Prostate gland (tissue), 2 donors: ENCODE measurements around the gene BICC1. TPM values are rescaled to one million over a fixed set of nuclear protein-coding genes. Genes with fewer than 3 reads are reported as not detected.

ENCODE experiments used
- DNase-seq: peaks from one replicate; pipeline ENCODE4 v3.0.0-alpha.2; 2019; ENCODE audit warnings: low spot score
- H3K27ac ChIP-seq, 2 donors: fragments of 200-600 bp; sonication (generic); 2 replicates each; pipeline ENCODE4 v1.5.1; 2017 to 2019
- H3K27me3 ChIP-seq: fragments of 200-600 bp; sonication (generic); replicated peaks from 2 replicates; pipeline ENCODE4 v1.5.1; 2019; ENCODE audit not compliant: insufficient read depth
- H3K36me3 ChIP-seq, 2 donors: fragments of 200-600 bp; sonication (generic); 1 replicate in 1 of 2; 2 replicates in 1 of 2; pipeline versions ENCODE4 v1.5.1 to v1.8.1; 2017 to 2019
- H3K4me1 ChIP-seq: fragments of 200-600 bp; sonication (generic); replicated peaks from 2 replicates; pipeline ENCODE4 v1.5.1; 2019
- H3K4me3 ChIP-seq, 2 donors: fragments of 200-600 bp; sonication (generic); 2 replicates each; pipeline ENCODE4 v1.5.1; 2017 to 2019
- H3K9me3 ChIP-seq: fragments of 200-600 bp; sonication (generic); 2 replicates; pipeline ENCODE4 v1.5.1; 2017
- CTCF ChIP-seq, 4 experiments: fragments of 200-600 bp in 2 of 4; fragments of 450-650 bp in 2 of 4; sonication (generic) in 2 of 4; IDR thresholded peaks; 1 replicate in 3 of 4; 2 replicates in 1 of 4; pipeline ENCODE4 v1.5.1; 2016 to 2019; ENCODE audit warnings: antibody characterized with exemption in 4 of 4, mild to moderate bottlenecking in 2 of 4, moderate library complexity in 2 of 4
- POLR2A ChIP-seq: fragments of 450-650 bp; IDR thresholded peaks from one replicate; pipeline ENCODE4 v1.6.1; 2016; ENCODE audit warnings: antibody characterized with exemption, mild to moderate bottlenecking
- POLR2AphosphoS5 ChIP-seq: sonication (generic); formaldehyde crosslinking; IDR thresholded peaks from one replicate; pipeline ENCODE4 v1.6.1; 2017; ENCODE audit warnings: antibody characterized with exemption
- WGBS: methylation state at CpG from one replicate; pipeline ENCODE4 v1.1.5; 2018; 5-methylcytosine and 5-hydroxymethylcytosine counted together
- intact Hi-C: fragments of 100-400 bp; cut with DNase I; formaldehyde crosslinking; loops from one replicate; pipeline ENCODE4 v1.14.2; 2022
- total RNA-seq, 2 donors: library from RNA; depleted of rRNA; stranded (reverse); fragments of >200 nt; gene quantifications; one replicate each; pipeline ENCODE4 v1.1.0, GENCODE V29; 2016

The BICC1 gene
- total RNA-seq, 2 donors from 2014 or later: 5.1 to 12.7 TPM

- Histone ChIP-seq H3K4me3 (no peak overlapping the region), H3K27ac (no peak overlapping the region), H3K36me3 (no peaks in the 10 kb centered on the region), H3K27me3 (no peaks in the 10 kb centered on the region), H3K4me1 (no peaks in the 10 kb centered on the region), H3K9me3 (no peaks in the 10 kb centered on the region)
- TF ChIP-seq CTCF (IDR thresholded peaks at IDR 0.05) (no peak), POLR2A (no peak), POLR2AphosphoS5 (no peak)
- WGBS: 58% methylated on average over 1 of the region's 1 CpG
- intact Hi-C loops: no loop called here
- DNase-seq: no peak
Measured at GRCh38 chr10:58608826-58609531, 96.3 kb downstream of the BICC1 start.

- Histone ChIP-seq H3K9me3 (no peaks in the 10 kb centered on the region), H3K27me3 (no peaks in the 10 kb centered on the region), H3K27ac (no peak overlapping the region), H3K4me1 (no peaks in the 10 kb centered on the region), H3K36me3 (no peaks in the 10 kb centered on the region), H3K4me3 (no peak overlapping the region)
- TF ChIP-seq POLR2A (no peak), CTCF (IDR thresholded peaks at IDR 0.05) (no peak), POLR2AphosphoS5 (no peak)
- DNase-seq: no peak
- intact Hi-C loops: no loop called here
- 76% methylated on average over 6 of the region's 6 CpGs for WGBS
Measured at GRCh38 chr10:58609532-58610150, 97.0 kb downstream of the BICC1 start.

GRCh38 chr10:58615237-58615935 is 102.7 kb downstream of the BICC1 start:
- Histone ChIP-seq H3K9me3 (no peaks in the 10 kb centered on the region), H3K27ac (no peak overlapping the region), H3K36me3 (no peaks in the 10 kb centered on the region), H3K27me3 (no peaks in the 10 kb centered on the region), H3K4me1 (no peaks in the 10 kb centered on the region), H3K4me3 (no peak overlapping the region)
- no peak for DNase-seq
- WGBS: 90% methylated on average over 14 of the region's 14 CpGs
- TF ChIP-seq POLR2AphosphoS5: no peak
- no peak for TF ChIP-seq POLR2A
- TF ChIP-seq CTCF (IDR thresholded peaks at IDR 0.05): no peak
- intact Hi-C loops: no loop called here

- Histone ChIP-seq H3K9me3 (no peaks in the 10 kb centered on the region), H3K4me1 (no peaks in the 10 kb centered on the region), H3K4me3 (no peak overlapping the region), H3K27ac (no peak overlapping the region), H3K27me3 (no peaks in the 10 kb centered on the region), H3K36me3 (no peaks in the 10 kb centered on the region)
- intact Hi-C loops: no loop called here
- no peak for DNase-seq
- 97% methylated on average over 14 of the region's 14 CpGs for WGBS
- TF ChIP-seq CTCF (IDR thresholded peaks at IDR 0.05) (no peak), POLR2A (no peak), POLR2AphosphoS5 (no peak)
Measured at GRCh38 chr10:58618158-58618676, 105.5 kb downstream of the BICC1 start.
